Measurements from ENCODE around the gene ZFAND6.

ZFAND6 gene

DNA sequence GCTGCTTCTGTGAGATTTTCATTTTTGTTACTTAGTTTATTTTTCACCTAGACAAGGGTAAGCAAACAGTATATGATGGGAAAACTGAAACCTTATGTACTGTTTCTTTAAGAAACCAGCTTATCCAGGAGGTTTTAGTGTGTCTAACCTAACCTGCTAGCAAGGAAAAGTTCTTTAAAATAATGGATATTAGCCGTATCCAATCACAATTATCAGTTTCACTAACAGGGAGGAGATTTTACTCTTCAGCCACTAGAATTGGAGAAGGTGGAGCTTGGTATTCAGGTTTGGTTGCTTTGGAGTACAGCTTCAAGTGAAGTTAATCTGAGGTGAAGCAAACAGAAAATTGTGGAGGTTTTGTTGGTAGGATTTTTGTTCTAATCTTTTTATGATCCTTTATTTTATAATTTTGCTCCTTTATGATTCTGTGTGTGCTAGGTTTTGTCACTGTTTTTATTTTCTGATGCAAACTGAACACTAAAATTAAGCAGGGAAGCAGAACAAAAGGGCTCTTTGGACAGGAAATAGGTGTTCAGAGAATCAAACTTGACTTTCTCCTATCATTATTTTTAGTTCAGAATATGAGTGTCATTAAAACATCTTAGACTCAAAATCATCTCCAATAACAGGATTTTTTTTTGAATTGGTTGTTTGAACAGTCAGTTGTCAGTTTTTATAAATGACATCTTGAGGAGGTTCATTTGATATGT is 13.0 kb downstream of the ZFAND6 start:
- Histone ChIP-seq H3K18ac (ENCODE audit: low read length) (no peak overlapping the region), H4K12ac (ENCODE audit: low read depth, low read length) (no peak overlapping the region), H3K4ac (ENCODE audit: low read depth, low read length) (no peak overlapping the region), H3K4me1 (ENCODE audit: control insufficient read depth in 1 of 2, insufficient read depth in 2 of 2, low read length in 2 of 2) (no peaks in the 10 kb centered on the region), H3K4me3 (ENCODE audit: low read depth, low read length) (peak overlapping the region; percentile 70), H4K91ac (ENCODE audit: low read depth, low read length) (no peak overlapping the region), H3K79me1 (ENCODE audit: low read length) (no peaks in the 10 kb centered on the region), H2AK5ac (ENCODE audit: low read length) (no peak overlapping the region), H2BK12ac (ENCODE audit: low read length) (no peak overlapping the region), H2AFZ (ENCODE audit: insufficient read depth, low read length, poor library complexity) (no peak overlapping the region), H3K14ac (ENCODE audit: low read length) (no peak overlapping the region), H3K36me3 (ENCODE audit: control insufficient read depth in 1 of 2, insufficient read depth in 2 of 2, low read length in 2 of 2) (no peaks in the 10 kb centered on the region), H3K9ac (ENCODE audit: low read length) (no peak overlapping the region), H4K8ac (ENCODE audit: low read depth, low read length) (no peak overlapping the region), H3K9me3 (ENCODE audit: insufficient read depth, low read depth, low read length) (no peaks in the 10 kb centered on the region), H3K27ac (ENCODE audit: low read depth, low read length) (no peak overlapping the region), H2BK5ac (ENCODE audit: low read depth, low read length, poor library complexity) (no peak overlapping the region), H3K79me2 (ENCODE audit: control insufficient read depth, insufficient read depth, low read length, poor library complexity) (no peaks in the 10 kb centered on the region), H3K4me2 (ENCODE audit: low read length) (no peak overlapping the region), H2BK120ac (ENCODE audit: insufficient read depth, low read length, poor library complexity) (no peak overlapping the region), H3K27me3 (ENCODE audit: insufficient read depth, low read length) (no peaks in the 10 kb centered on the region), H3K23ac (ENCODE audit: low read length) (no peak overlapping the region)
- DNase-seq = peak; percentile 35 to 83
- WGBS (ENCODE audit: extremely low coverage, insufficient coverage, insufficient read length) = no CpG with 5 or more reads among the region's 1 CpG

DNA sequence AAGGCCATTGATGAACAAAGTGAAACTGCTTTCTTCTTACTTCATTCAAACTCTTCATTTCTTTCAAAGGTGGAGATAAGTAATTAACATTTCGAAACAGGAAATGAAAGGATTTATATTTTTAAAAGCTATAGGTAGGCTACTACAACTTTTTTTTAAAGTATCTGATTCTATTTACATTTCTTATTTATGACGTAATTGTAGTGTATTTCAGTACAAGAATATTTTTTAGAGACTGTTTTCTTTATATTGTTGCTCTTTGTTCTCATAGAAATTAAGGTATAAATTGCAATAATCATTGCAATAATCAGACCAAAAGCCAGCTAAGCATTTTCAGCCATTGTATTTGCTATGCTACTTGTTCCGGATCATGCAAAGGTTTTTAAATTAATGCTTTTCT is 13.7 kb downstream of the ZFAND6 start:
- Histone ChIP-seq H3K18ac (ENCODE audit: low read length) (no peak overlapping the region), H3K4me3 (ENCODE audit: low read depth, low read length) (no peak overlapping the region), H4K91ac (ENCODE audit: low read depth, low read length) (no peak overlapping the region), H2BK12ac (ENCODE audit: low read length) (no peak overlapping the region), H2AK5ac (ENCODE audit: low read length) (no peak overlapping the region), H3K79me1 (ENCODE audit: low read length) (no peaks in the 10 kb centered on the region), H2BK5ac (ENCODE audit: low read depth, low read length, poor library complexity) (no peak overlapping the region), H4K12ac (ENCODE audit: low read depth, low read length) (no peak overlapping the region), H3K4me1 (ENCODE audit: control insufficient read depth in 1 of 2, insufficient read depth in 2 of 2, low read length in 2 of 2) (no peaks in the 10 kb centered on the region), H3K4ac (ENCODE audit: low read depth, low read length) (no peak overlapping the region), H3K9ac (ENCODE audit: low read length) (no peak overlapping the region), H3K23ac (ENCODE audit: low read length) (no peak overlapping the region), H3K79me2 (ENCODE audit: control insufficient read depth, insufficient read depth, low read length, poor library complexity) (no peaks in the 10 kb centered on the region), H3K27ac (ENCODE audit: low read depth, low read length) (no peak overlapping the region), H3K9me3 (ENCODE audit: insufficient read depth, low read depth, low read length) (no peaks in the 10 kb centered on the region), H3K14ac (ENCODE audit: low read length) (no peak overlapping the region), H2AFZ (ENCODE audit: insufficient read depth, low read length, poor library complexity) (no peak overlapping the region), H3K36me3 (ENCODE audit: control insufficient read depth in 1 of 2, insufficient read depth in 2 of 2, low read length in 2 of 2) (no peaks in the 10 kb centered on the region), H3K4me2 (ENCODE audit: low read length) (no peak overlapping the region), H2BK120ac (ENCODE audit: insufficient read depth, low read length, poor library complexity) (no peak overlapping the region), H3K27me3 (ENCODE audit: insufficient read depth, low read length) (no peaks in the 10 kb centered on the region), H4K8ac (ENCODE audit: low read depth, low read length) (no peak overlapping the region)
- no peak for DNase-seq
- no CpG with 5 or more reads among the region's 3 CpGs for WGBS (ENCODE audit: extremely low coverage, insufficient coverage, insufficient read length)

DNA sequence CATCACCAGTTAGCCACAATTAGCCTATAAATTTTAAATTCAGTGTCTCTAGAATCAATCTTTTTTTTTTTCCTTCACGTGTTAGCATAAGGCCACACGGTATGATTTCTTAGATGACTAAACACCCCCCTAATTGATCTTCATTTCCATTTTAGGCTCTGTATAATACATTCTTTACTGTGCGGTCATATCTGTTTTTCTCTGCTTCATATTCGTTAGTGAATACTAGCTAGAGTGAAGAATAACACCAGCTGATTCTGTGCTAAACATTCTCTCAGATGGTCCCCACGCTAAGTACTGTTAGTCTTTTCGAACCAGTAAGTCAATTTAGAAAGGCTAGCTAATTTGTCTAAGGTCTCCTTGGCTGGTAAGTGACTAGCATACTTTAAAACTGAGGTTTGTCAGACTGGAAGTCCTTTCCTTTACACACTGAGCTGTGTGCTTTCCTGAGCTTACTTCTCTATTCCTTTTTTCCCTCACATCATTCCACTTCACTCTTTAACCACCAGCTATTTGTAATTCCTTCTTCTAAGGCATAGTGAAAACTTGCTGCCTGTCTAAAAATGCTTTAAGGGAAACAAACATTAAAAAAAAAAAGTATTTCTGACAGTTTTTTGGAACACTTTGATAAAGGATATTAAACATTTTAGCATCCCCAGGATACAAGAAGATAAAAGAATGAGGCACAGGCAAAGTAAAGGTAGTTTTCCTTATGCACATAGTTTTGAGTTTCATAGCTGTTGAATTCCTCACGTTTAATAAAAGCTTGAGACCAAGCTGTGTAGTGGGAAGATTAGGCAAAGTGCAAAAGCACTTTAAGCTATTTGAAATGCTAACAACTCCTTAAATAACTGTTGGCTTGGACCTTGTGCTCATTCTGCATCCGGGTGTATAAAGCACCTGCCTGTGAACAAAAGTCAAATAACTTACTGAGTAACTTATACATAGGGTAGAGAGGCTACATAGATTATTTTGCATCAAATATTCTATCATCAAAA is 17.1 kb downstream of the ZFAND6 start:
- Histone ChIP-seq H4K12ac (ENCODE audit: low read depth, low read length) (no peak overlapping the region), H3K4me3 (ENCODE audit: low read depth, low read length) (no peak overlapping the region), H2AFZ (ENCODE audit: insufficient read depth, low read length, poor library complexity) (no peak overlapping the region), H3K9ac (ENCODE audit: low read length) (no peak overlapping the region), H3K9me3 (ENCODE audit: insufficient read depth, low read depth, low read length) (no peaks in the 10 kb centered on the region), H3K36me3 (ENCODE audit: control insufficient read depth in 1 of 2, insufficient read depth in 2 of 2, low read length in 2 of 2) (no peaks in the 10 kb centered on the region), H3K4ac (ENCODE audit: low read depth, low read length) (no peak overlapping the region), H3K4me1 (ENCODE audit: control insufficient read depth in 1 of 2, insufficient read depth in 2 of 2, low read length in 2 of 2) (no peaks in the 10 kb centered on the region), H3K4me2 (ENCODE audit: low read length) (no peak overlapping the region), H2BK120ac (ENCODE audit: insufficient read depth, low read length, poor library complexity) (no peak overlapping the region), H3K79me1 (ENCODE audit: low read length) (no peaks in the 10 kb centered on the region), H2BK12ac (ENCODE audit: low read length) (no peak overlapping the region), H3K27ac (ENCODE audit: low read depth, low read length) (no peak overlapping the region), H2AK5ac (ENCODE audit: low read length) (no peak overlapping the region), H3K79me2 (ENCODE audit: control insufficient read depth, insufficient read depth, low read length, poor library complexity) (no peaks in the 10 kb centered on the region), H3K14ac (ENCODE audit: low read length) (no peak overlapping the region), H4K8ac (ENCODE audit: low read depth, low read length) (no peak overlapping the region), H3K27me3 (ENCODE audit: insufficient read depth, low read length) (no peaks in the 10 kb centered on the region), H3K23ac (ENCODE audit: low read length) (no peak overlapping the region), H3K18ac (ENCODE audit: low read length) (no peak overlapping the region), H4K91ac (ENCODE audit: low read depth, low read length) (no peak overlapping the region), H2BK5ac (ENCODE audit: low read depth, low read length, poor library complexity) (no peak overlapping the region)
- DNase-seq = no peak
- WGBS (ENCODE audit: extremely low coverage, insufficient coverage, insufficient read length) = no CpG with 5 or more reads among the region's 8 CpGs

DNA sequence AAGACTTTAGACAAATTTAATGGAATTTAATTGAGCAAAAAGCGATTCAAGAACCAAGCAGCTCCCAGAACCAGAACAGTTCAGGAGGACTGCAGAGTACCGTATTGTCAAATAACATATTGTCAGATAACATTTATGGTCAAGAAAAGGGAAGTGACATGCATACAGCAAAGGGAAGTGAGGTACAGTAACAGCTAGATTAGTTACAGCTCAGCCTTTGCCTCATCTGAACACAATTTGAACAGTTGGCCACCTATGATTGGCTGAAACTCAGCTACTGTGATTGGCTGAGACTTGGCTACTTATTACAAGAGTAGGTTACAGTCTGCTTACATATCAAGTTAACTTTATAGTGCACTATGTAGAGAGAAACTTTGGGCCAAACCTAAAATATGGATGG is 21.9 kb downstream of the ZFAND6 start:
- Histone ChIP-seq H2BK120ac (ENCODE audit: insufficient read depth, low read length, poor library complexity) (no peak overlapping the region), H3K79me1 (ENCODE audit: low read length) (no peaks in the 10 kb centered on the region), H3K18ac (ENCODE audit: low read length) (no peak overlapping the region), H4K8ac (ENCODE audit: low read depth, low read length) (no peak overlapping the region), H3K4me2 (ENCODE audit: low read length) (no peak overlapping the region), H3K23ac (ENCODE audit: low read length) (no peak overlapping the region), H3K9me3 (ENCODE audit: insufficient read depth, low read depth, low read length) (no peaks in the 10 kb centered on the region), H4K91ac (ENCODE audit: low read depth, low read length) (no peak overlapping the region), H2AFZ (ENCODE audit: insufficient read depth, low read length, poor library complexity) (no peak overlapping the region), H3K4me3 (ENCODE audit: low read depth, low read length) (no peak overlapping the region), H2BK12ac (ENCODE audit: low read length) (no peak overlapping the region), H2BK5ac (ENCODE audit: low read depth, low read length, poor library complexity) (no peak overlapping the region), H2AK5ac (ENCODE audit: low read length) (no peak overlapping the region), H3K27ac (ENCODE audit: low read depth, low read length) (no peak overlapping the region), H3K4ac (ENCODE audit: low read depth, low read length) (peak overlapping the region; percentile 6), H3K36me3 (ENCODE audit: control insufficient read depth in 1 of 2, insufficient read depth in 2 of 2, low read length in 2 of 2) (no peaks in the 10 kb centered on the region), H3K9ac (ENCODE audit: low read length) (no peak overlapping the region), H3K14ac (ENCODE audit: low read length) (no peak overlapping the region), H3K4me1 (ENCODE audit: control insufficient read depth in 1 of 2, insufficient read depth in 2 of 2, low read length in 2 of 2) (no peaks in the 10 kb centered on the region), H3K27me3 (ENCODE audit: insufficient read depth, low read length) (no peaks in the 10 kb centered on the region), H4K12ac (ENCODE audit: low read depth, low read length) (no peak overlapping the region), H3K79me2 (ENCODE audit: control insufficient read depth, insufficient read depth, low read length, poor library complexity) (no peaks in the 10 kb centered on the region)
- DNase-seq = no peak
- WGBS (ENCODE audit: extremely low coverage, insufficient coverage, insufficient read length) = no CpG with 5 or more reads among the region's 2 CpGs
